Stimulated activated CD4-positive, alpha-beta T cell treated with anti-CD3 and anti-CD28 coated beads, TNF-alpha, amount 100 ng/mL, for 1 hour (primary cell): ENCODE measurements around the gene ZEB2.

Experiments
- DNase-seq, 3 donors: peaks; one replicate each; pipeline ENCODE4 v3.0.0-alpha.2; 2020; ENCODE audit warnings: low read depth in 3 of 3, low spot score in 1 of 3

ZEB2 gene

DNA sequence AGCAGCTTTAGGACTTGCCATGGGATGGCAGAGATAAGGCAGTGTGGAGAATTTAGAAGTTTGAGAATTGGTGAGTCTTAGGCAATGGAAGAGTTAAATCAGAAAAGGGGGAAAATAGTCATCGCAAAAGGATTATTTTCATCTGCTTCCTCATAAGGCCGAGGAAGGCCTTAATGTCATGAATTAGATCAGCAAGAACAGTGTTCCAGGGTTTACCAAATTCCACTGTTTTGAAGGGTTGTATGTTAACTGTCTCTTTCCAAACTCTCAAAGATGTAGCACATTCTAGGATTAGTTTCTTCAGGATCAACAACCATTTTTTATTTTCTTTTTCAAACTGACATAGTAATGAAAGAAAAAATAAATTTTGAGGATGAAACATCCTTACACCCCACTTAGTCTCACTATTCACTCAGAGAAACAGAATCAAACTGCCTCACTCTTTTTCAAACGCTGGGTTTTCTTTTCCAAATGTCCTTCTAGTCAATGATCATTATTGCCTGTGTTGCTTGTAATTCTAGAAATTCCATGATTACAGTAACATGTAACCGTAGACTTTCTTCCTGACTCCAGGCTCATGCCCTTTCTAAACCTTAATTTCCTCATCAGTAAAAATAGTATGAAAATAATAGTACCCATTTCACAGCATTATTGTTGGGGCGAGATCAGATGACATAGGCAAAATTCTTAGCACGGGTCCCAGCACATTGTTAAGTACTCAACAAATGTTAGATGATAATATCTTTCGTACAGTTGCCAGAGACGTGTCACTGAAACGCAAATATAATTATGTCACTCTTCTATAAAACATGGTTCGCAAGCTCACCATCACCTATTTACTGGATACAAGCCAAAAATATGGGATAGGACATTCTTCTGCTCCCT lies 23.6 kb downstream of the ZEB2 start:
- no peak for DNase-seq

GRCh38 chr2:144495227-144496091 lies 24.5 kb downstream of the ZEB2 start:
- DNase-seq = no peak

DNA sequence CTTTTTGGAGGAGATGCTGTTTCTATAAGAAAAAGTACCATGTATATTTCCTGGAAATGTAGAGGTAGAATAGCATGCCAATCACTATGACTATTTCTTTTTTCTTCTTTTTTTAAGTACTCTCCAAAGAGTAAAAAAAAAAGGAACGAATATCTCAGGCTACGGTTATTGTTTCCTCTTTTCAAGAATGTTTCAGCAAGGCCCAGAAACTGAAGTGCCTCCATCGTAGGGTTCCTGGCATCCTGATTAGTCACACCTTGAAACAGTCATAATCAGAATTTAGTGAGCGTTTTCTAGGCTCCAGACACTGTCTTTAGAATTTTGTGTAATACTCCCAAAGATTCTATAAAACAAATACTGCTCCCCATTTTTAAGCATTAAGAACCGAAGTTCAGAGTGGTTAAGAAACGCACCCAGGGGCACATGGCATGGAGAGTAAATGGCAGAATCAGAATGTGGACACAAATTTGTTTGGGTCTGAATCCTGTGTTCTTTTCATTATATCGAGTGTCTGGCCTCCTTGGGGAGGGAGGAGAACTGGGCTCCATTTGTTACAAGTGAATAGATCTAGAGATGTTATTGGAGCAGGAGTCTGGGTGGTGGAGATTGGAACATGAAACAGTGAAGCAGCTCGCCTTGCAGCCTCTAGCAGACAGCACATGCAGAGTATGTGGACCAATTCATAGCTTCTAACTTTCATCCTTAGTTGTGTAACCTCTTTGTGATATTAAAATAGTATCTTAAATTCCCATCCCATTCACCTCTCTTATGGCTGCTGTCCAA lies 26.7 kb downstream of the ZEB2 start:
- DNase-seq = no peak

GRCh38 chr2:144490857-144491256 lies 29.1 kb downstream of the ZEB2 start:
- DNase-seq = no peak

- DNase-seq = no peak
Measured at GRCh38 chr2:144490017-144490416, 29.9 kb downstream of the ZEB2 start.

DNA sequence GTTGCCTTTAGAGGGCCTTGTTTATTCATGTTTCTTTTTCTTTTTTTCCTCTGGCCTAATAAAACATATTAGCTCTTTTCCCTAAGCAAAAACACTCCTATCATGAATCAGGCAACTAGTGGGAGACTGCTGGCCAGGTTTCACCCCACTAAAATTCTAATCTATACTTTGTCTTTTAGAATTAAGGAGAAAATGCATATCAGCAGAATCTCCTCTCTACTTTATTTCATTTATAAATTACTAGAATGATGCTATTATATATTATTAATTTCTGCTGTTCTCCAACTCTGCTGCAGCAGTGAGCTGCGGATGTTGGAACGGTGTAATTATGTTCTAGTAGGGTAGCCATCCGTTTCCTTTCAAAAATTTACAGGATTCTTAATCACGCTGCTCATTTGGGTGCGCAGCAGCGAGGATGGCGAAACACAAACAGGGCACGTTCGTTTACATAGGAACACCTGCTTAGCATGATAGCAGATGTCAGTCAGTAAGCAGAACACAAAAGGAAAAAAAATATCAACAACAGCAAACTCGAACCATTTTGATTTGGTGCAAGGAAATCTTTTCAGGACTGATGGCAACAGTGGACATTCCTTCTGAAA lies 30.5 kb downstream of the ZEB2 start:
- DNase-seq = no peak

DNA sequence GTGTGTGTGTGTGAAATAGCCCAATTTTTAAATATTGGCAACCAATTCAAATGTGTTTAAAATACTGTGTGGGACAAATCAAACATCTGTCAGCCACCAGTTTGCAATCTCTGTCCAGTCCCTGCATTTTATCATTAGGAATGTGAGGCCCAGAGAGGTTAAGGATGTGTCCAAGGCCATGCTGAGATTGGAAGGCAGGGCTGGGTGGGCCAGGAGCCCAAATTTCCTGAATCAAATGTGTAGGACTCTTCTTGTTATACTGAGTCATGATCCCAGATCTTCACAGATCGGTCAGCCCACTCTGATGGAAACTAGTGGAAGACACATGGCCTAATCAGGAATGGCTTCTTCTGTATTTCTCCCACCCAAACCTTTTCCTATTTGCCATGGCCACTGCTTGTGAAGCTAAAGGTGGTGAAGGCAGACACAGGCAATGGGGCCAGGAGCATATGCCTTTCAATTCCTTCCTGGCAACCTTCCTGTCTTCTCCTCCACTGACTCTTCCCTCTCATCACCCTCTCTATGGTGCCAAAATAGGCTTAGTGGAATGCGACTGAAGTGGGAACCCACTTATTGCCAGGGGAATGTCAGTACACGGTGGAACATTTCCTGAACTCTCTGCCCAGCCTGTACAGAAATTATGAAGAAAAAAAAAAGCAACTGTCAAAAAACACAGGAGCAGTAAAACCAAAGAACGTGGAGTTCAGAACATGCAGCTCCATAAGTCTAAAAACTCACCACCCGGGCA lies 35.5 kb downstream of the ZEB2 start:
- DNase-seq = no peak

GRCh38 chr2:144481666-144482065 lies 38.3 kb downstream of the ZEB2 start:
- no peak for DNase-seq

DNA sequence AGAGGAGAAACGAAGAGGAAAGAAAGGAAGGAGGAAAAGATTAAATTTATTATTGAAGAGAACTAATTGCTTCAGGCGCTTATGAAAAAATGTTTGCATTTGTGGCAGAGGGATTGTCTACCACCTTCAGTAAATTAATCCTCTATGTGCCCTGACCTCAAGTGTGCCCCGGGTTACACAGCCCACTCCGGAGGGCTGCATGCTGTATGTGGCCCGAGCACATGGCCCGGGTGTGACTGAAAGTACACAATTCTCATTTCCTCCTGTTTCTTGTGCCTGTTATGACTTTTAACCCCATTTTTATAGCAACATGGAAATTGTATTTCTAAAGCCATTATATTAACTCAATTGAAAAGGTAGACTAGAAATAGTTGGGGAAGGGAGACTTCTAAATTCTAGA lies 38.8 kb downstream of the ZEB2 start:
- DNase-seq = no peak

DNA sequence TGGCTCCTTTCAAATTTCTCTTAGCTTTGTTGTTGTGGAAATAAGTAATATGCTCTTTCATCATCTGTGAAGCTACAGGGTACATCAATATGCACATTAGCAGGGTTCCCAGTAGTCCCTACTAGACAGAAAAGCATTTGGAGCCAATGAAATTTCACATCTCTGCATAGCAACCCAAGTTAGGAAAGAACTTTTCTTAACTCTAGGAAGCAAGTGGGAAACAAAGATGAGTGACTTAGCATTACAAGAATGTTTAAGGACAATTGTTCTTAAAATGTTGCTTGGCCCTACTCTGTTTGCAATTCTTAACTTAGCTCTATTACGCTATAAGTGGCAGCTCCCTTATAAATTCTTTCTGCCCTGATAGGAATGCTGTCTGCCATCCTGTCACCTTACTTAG lies 39.6 kb downstream of the ZEB2 start:
- DNase-seq = no peak

DNA sequence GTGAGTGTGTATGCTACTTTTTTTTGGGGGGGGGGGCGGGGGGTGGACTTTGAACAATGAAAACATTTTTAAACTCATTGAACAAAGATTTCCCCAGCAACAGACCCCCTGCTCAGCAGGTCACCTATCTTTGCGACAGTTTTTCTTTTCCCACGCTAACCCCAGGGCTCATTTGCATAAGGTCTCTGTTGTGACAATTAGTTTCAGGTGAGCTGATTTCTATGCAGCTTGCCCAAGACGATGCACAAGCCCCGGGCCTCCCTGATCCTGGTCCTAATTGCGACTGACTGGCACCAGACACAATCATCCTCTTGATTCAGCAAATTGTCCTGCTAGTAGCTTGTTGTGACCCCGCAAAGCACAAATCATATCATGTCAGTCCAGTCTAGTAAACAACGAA lies 40.3 kb downstream of the ZEB2 start:
- no peak for DNase-seq

- DNase-seq = no peak
Measured at GRCh38 chr2:144479138-144479537, 40.8 kb downstream of the ZEB2 start.

DNA sequence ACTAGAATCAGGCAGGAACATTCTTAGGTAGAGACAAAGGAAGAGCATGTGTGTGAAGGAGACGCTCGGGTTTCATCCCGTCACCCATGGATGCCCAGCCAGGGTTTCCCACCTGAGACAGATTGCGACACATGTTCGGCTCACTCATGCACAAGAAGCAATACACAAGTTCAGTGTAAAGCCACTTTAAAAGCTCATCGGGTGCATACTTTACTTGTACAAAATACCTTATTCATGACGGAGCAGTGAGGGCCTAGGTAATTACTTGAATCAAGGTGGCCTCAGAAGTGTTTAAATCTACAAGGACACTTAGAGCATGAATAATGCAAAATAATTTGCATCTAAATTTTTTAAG lies 42.0 kb downstream of the ZEB2 start:
- DNase-seq = no peak

DNA sequence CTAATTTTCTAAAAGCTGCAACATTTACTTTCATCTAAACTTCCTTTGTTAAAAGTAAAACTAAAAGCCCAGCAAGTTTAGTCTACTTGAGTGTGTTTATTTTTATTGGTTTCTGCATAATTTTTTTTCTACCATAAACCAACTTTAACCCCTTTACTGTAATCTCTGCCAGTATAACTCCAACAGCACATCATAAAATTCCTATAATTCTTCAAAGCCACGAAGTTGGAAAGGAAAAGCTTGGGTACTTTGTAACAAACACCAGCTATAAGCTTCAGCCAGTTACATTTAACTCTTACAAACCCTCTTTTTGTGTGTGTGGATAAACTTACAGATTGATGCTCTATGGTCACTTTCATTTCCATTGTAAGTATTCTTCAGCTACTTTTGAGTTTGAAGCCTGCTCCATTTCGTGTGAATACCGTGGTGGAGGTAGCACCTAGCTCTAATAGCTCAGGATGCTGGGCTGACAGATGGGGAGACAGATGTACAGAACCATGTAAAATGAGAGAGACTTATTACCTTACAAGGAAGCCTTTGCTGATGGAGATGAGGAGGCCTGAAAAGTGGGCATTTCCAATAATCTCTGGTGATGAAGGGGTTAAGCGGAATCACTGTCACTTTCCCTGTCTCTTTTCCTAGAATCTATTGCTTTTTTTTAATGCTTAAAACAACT lies 42.5 kb downstream of the ZEB2 start:
- no peak for DNase-seq

DNA sequence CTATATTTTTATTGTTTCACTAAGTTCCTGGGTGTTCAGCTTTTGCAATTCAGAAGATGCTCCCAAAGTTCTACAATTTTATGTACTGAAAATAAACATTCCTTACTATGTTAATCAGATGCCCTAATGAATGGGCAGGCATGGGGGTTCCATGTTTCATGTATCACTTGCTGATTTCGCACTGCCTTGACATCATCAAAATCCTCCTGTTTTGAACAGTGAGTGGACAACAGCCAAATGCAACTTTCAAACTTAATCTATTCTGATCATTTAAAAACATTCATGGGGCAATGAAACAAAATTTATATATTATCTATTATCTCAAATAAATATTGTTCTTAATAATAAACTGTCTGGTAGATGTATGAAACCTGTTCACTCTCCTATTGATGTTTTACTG lies 43.2 kb downstream of the ZEB2 start:
- no peak for DNase-seq

DNA sequence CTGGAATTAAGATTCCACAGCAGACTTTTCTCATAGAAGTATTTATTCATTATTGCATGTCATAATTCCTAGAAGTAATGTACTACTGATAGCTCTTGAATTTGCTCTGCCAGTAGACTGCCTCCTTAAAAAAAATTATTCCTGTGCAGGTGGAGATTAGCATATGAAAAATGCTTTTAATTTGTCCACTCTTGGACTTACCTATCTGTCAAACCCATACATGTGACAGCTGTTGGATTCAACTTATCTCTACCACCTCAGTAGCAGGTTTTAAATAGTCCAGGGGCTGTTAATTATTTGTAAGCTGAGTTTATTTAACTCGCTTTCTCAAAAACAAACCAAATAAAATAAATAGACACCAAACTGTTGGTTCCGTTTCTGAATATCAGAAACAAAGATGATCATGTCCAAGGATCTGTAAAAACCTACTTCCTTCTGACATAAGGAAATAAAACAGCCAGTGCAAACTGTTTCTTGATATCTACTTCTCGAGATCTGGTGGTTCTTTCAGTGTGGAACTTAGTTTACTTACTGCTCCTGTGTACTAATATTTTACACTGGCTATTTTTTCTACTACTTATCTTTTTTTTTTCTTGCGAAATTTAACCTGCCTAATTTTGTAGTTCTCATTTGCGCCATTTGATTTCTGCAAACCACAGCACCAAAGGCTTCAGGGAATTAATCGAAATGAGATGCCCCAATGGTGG lies 44.2 kb downstream of the ZEB2 start:
- no peak for DNase-seq

DNA sequence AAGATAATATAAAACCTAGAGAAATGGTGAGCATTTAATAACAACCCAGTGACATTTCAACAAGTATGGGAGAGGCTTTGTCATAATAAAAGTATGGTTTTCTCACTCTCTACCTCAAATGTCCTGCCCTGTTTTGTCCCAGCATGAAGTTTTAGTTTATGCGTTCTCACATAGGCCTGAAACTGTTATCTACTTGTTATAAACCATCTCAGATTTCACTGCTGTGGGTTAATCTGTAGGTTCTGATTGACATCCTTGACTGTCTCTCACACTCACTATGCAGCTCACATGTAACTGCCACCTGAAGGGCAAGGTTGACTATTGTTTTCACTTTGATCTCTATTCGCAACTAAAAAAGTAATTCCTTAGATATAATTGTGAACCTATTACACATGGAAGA lies 44.9 kb downstream of the ZEB2 start:
- DNase-seq = no peak

GRCh38 chr2:144474017-144474416 lies 45.9 kb downstream of the ZEB2 start:
- DNase-seq = no peak

DNA sequence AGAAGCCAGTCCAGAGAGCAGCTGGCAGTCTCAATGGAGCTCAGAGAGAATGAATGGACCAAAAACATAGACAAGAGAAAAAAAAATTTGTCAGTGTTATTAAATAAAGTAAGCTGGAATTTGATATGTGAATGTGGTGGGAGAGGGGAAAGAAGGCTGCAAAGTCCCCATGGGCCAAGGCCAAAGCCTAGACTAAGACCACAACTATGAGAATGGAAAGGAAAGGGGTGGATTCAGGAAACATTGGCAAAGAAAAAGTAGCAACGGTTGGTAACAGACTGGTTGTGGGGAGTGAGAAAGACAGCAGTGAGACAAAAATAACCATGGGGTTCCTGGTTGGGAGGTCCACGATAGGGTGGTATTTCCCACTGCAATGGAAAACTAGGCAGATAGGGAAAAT lies 47.0 kb downstream of the ZEB2 start:
- no peak for DNase-seq
